Measurements from ENCODE around the gene TNFAIP8.

Gene TNFAIP8

DNA sequence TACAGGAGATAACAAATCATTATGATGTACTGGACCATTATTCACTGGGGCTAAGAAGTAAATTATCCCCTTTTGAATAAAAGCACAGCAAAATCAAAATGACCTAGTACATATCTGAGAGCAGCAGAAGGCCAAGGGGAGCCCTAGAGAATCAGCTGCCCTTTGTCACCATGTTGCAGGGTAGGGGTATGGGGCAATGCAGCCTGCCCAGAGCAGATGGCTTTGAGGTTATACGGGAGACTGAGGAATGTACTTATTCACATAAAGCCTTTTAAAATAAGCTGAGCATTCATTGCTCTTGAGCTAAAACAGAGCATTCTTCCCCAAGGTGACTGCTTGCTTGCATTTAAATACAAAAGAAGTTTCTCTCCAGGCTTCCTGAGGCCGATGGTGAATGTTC, 2.6 kb upstream of the TNFAIP8 start:
- no peak for FAIRE-seq

DNA sequence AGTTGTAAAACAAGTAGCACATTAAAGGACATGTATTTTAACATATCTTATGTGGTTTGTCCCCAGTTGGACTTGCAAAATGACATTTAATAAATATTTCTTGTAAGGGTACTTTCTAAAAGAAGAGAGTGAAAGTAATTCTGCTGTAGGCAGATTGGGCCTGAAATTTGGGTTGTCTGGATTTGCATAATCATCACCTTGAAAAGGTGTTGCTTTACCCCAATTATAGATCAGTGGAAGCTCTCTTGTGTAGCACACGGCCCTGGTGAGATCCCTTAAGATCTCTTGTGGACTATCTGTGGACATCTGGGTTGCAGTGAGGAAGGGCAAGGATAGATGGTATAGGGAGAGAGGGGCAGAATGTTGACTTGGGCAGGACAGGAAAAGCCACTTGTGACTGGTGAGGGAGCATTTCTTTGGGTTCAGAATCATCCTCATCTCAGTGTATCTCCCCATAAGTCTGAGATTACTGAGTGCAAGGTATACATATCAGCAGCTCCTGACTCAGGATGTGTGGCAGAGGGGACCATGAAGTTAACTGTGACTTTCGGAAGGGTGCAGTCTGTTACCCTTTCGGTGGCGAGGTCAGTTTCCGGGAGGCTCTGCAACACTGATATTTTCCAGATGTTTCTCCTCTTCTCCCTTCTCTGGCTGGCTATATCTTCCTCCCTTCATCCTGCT, 2.0 kb upstream of the TNFAIP8 start:
- FAIRE-seq = no peak

DNA sequence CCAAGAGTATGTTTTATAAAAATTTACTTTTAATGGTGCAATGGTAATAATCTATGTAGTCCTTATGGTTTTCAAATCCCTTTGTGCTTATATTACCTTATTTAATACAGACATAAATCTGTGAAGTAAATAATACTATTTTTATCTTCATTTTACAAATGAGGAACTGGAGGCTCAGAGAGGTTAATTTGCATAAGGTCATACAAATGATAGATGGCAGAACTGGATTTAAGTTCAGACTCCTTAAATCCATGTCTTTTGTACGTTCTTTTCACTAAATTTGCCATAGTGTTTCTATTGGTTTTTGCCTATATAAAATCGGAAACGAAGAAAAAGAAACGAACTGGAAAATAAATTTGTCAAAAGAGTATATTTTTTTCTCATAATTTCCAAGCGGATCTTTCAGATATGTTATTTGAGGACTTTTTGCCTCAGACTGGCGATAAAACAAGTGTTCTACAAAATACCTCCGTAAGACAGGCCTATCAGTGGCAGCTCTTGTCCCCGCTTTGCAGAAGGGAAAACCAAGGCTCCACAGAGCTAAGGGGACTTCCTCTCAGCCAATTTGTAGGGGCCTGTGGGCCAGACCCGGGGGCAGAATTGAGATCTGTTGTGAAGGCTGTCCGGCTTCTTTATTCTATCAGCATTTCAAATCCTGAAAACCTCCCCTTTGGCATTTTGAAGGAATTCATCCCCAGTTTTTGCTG, 1.1 kb upstream of the TNFAIP8 start:
- FAIRE-seq = no peak

DNA sequence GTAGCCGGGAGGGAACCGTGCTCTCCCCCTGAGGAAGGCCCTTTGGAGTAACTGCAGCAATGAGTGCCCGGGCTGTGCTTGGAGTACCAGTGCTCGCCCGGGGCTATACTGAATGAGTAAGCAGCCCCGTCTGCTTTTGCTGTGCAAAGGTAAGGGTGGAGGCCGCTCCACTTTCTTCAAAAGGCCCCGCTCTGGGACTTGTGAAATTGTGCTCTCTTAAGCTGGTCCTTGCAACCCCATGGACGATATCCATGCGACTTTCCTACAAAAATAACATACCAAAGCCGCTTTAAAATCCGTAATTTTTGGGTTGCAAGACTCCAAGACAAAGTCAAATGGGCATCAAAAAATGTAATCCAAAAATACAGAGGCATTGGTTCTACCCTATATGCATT, 578 bp upstream of the TNFAIP8 start:
- no peak for FAIRE-seq

DNA sequence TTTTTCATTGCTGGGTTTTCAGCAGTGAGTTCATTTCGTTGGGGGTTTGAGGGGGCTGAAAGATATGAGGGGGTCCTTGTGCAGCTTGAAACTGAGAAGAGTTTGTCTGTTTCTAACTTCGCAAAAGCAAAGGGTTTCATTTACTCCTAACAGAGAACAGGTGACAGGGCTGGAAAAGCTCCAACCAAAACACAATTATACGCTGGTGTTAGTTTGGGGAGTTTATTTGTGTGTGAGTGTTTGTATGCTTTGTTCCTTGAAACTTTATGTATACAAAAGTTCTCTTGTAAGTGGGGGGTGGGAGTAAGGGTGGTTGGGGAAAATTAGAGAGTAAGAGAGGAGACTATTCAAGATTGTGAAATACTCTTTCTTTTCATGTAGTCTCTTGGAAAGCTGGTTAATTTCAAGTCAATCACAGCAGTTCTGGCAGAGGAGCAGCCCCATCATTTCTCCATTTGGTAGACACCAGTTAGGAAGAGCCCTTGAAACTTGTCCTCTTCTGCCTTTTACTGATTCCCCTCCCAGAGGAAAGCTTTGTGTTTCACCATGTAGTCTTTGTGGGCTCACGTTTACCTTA, 881 bp downstream of the TNFAIP8 start:
- no peak for FAIRE-seq

DNA sequence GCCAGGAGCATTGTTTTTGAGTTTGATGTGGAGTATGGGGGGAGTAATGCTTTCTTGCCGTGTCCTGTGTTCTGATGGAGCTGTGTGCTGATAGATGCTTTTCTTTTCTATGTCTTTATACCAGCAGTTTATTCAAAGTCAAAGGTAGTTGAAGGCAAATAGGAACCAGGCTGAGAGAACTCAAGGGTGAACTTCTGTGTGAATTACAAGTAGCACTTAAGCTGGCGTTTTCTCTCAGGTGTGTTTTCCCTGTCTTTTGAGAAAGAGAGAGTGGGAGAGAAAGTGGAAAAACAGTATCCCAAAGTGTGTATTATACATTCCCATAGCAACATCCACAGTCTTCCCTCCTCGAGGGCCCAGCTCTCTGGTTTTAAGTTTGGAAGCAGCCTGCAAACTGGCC, 1.5 kb downstream of the TNFAIP8 start:
- FAIRE-seq = no peak

DNA sequence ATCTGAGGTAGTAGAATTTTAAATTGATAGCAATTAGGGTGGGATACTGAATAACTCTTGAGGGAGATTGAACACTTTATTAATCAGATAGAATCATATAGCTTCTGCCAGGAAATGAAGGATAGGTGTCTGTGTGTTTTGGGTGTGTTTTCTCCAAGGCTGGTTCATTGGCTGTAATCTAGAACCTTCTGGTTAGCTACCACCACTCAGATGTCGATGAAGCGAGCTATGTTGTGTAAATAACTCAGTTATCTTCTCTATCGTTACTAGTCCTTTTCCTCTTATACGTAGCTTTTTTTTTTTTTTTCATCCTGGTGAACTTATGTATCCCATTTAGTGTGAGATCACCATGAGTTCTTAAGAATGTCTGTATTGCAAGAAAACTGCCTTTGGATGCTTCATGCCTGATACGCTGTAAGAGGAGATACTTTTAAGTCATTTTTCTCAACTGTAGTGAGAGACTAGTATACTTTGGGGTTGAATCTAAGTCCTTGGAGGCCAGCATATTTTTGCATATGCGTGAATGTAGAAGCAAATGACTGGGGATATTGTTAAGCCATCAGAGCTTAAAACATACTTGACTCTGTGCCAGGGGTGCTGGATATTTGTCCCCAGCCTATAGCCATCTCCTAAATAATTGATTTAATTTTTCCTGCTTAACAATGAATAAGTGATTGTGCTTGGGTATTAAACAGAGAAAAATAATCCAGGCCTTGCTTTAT, 2.1 kb downstream of the TNFAIP8 start:
- FAIRE-seq = no peak

DNA sequence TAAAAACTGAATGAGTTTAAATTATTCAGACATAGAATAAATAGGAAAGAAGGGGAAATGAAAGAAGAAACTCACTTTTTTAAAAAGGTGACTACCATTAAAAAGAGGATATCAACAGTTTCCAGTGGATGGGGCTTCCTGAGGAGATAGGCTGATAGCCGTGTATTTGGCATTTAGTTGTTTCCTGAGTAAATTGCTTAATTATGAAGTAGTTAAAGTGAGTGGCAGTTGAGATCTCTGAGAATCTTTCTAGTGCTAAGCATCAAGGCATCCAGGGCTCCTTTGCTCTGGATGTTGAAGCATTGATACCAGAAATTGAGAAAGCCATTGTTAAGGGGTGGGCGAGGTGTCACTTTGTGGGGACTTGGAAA, 2.7 kb downstream of the TNFAIP8 start:
- no peak for FAIRE-seq

DNA sequence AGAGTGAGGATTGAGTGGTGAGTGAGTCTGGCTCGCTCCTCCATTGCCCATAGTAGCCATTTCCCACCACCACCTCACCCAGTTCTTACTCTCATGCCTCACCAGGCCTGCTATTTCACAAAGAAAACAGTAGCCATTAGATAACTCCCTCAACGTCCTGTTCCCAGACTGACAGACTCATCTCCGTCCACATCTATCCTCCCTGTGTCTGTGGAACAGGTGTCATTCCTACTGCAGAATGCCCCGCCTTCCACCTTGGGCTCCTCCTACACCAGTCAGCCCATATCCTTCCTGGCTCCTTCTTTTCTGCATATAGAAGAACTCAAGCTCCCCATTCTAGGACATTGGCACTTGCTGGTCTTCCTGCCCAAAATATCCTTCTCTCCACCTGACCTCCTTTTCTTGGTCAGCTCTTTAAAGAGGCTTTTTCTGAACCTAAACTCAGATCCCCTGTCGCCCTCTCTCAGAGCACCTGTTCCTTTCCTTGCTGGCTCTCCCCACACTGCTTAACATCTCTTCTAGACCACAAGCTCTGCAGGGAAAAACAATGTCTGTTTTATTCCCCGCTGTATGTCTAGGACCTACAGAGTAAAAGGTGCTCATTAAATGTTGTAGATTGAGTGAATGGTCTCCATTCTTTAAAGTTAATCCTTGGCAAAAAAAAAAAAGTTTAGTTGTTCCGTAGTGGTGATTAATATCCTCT, 3.2 kb downstream of the TNFAIP8 start:
- no peak for FAIRE-seq

DNA sequence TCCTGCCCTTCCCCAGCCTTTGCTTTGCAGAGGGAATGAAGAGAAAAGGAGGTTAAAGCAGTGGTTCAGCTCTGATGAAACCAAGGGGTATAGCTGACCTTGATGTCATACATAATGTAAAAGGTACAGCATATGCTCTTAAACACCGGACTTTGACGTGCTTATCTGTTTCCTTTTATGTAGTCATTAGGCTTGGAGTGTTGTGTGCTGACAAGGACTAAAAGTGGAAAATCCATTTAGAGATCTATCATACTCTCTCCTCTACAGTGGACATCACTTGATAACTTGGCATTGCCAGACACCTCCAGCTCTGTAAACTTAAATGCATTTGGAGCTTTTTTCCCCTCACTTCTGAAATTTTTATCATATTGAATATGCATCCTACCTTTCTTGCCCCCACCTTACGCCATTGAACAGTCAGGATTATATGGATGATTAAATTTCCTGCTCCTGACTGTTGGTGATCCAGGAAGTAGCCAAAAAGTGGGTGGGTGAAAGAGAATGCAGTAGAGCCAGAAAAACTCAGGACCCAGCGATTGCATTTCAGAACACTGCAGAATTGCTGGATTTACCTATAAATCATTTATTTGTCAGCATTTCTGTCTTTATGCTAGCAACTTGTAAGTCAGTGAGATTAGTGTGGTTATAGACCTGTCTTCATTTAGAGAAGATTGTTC, 4.1 kb downstream of the TNFAIP8 start:
- FAIRE-seq = no peak

DNA sequence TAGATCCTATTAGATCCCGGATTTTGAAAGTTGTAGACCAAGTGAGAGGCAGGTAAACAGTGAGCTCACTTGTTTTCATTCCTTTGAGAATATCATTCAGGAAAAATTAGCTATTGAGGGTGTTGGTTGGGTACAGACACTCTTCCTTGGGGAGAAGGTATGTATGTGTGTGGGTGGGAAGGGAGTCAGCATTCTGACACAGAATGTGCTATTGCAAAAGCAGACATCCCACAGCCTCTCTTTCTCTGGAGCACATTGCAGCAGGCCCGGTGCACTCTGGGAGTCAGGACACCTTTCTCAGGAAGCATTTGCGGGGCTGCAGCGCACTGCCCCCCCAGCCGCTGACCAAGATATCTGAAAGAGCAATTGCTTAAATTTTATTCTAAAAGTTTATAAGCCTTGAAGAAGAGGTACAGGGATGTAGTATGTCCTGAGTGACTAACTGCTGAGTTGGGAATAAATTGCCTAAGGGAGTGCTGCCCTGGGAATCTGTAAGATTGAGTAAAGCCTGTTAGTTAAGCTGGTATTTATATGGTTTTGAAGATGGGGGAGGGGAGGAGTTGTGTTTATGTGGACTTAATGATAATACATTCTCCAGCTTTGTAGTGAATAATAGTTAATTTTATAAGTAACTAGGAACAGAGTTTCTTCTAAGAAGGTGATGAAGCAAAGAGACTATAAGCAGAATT, 5.2 kb downstream of the TNFAIP8 start:
- FAIRE-seq = no peak

DNA sequence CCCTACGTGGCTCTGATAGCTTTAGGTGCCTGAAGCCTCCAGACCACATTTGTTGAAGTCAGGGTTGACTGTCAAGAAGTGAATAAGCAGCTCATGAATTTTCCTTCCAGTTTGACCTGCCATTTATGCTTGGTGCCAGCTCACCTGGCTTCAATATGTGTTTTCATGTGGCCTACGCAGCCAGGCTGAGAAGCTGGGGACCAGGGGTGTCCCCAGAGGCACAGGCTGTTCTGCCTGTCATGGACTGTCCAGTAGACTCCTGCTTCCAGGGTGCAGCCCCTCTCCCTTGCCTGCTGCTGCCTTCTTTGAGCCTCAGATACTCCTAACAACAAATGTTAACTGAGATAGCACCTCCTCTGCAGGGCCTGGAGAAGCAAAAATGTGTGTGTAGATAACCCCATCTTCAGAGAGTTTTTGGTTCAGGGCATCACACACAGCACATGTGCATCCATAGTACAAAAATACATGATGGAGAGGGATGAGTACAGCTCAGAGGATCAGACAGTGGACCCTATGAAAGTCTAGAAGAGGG, 5.8 kb downstream of the TNFAIP8 start:
- FAIRE-seq = no peak

DNA sequence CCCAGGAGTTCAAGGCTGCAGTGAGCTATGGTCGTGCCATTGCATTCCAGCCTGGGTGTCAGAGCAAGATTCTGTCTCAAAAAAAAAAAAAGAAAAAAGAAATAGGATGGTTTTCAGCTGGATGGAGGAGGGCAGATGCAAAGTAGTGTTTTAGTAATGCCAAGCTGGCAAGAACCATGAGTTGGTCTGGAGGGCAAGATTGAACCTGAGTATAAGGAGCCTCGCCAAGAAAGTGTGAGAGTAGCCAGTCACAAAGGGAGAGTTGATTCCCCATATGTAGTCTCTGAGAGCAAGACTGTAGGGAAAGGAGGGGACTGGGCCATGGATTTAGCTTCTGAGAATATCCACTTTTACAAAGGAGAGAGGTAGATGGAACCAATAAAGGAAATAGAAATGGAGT, 6.9 kb downstream of the TNFAIP8 start:
- no peak for FAIRE-seq

DNA sequence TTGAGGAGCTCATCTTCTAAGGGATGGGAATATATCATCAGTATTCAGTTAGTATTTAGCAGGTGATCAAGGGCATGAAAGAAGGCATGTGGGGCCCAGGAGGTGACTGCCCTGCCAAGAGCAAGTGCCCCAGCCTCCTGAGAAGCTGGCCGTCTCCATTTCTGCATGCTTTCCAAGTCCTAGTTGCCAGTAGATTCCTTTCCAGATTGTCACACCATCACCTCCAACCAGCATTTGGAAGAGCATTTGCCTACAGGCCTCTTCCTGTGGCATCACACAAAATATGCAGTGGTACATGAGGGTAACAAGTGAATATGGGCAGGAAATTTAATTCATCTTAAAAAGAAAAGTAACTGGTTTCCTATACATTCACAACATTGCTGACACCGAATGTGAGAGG, 7.5 kb downstream of the TNFAIP8 start:
- no peak for FAIRE-seq

DNA sequence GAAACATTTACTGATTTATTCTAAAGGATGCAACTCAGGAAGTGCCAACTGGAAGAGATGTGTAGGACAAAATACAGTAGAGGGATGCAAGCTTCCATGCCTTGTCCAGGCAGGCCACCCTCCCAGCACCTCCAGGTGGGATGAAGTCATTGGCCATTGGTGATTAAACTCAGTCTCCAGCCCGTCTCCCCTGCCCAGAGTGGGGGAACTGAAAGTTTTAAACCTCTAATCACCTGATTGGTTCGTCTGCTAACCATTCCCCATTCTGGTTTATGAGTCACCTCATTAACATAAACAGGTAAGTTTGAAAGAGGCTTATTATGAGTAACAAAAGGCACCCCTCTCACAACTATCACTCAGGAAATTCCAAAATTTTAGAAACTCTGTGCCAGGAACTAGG, 8.1 kb downstream of the TNFAIP8 start:
- FAIRE-seq = no peak

DNA sequence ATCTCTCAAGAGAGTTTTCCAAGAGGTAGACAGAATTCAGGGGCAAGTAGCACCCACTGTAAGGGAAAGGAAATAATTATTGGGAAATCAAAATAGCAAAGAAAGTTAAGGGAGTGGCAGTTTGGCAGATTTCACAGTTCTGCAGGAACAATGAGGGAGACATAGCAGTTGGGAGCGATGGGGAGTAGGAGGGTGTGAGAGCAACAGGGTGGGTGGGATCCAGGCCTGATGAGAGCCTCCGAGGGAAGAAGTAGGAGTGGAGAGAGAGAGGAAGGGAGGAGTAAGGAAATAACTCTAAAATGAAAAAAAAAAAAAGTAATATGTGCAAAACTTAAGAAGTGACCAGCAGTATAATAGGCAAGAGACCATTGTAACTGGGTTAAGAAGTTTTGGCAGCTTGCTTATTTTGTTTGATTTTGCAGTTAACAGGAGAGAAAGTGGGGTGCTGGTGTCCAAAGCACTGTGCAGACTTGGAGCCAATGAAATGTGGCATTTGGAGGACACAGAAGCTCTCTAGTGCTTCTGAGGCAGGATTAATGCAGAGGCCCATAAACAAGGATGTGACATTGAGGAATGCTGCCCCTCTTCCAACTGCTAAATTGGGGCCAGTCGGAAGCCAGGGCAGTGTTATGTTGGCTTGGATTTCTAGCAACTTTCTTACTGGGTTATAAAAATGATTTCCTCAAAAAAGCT, 10.2 kb downstream of the TNFAIP8 start:
- no peak for FAIRE-seq

DNA sequence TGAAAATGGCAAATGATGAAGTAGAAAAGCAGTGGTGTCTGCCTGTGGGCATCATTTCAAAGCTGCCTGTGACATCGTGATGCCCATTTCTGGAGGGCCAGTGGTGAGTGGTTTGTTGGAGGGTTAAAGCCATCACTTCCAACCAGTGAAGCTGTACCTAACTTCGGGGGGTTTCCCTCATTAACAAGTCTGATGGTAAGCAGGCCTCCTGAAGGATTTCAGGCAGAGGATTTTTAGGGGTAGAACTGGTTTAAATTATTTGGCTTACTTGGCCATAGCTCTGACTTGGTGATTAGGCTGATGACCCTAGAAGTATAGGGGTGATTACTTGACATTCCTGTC, 10.7 kb downstream of the TNFAIP8 start:
- FAIRE-seq = no peak

DNA sequence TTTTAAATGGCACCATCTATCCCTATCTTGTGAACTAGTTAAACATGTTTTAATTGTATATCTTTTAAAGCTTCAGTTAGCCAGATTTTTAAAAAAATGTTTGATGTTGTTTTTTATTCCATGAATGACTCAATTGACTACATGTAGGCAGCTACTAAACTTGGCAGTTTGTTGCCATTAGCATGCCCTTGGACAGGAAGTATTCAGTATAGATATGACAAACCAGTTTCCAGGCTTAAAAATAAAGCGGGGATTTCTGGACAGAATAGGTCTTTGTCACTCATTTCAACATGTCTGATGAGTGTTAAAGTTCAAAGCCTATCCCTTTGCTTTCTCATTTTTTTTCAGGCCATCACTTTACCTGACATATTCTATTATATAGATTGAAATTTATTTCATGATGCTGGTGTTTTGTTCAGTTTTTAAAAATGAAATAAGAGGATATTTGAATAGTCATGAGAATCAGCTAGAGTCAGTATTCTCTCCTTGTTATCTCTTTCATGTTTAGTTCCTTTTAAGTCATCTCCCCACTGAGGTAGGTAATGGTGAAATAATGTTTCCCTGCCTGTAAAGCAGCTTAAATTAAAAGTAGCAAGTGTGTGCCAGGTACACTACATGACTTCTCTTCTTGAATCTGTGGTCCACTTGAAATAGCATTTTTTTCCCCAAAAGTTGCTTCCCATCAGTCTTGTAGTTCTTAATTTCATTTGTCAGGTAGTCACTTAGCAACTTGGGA, 11.9 kb downstream of the TNFAIP8 start:
- FAIRE-seq = no peak

DNA sequence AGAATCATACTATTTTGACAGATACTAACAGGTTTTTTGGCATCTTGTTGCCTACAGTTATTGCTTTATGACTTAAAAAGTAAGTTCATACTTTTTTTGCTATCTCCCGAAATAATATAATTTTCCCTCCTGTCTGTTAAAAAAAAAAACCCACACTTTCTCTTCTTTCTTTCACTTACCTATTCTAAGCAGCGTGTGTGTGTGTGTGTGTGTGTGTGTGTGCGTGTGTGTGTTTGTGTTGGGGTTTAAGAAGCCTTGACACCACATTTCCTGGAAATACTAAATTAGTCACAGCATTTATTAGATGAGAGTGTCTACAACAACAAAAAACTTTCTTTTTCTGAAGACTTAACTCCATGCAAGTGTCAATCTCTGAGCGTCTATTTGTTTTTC, 12.4 kb downstream of the TNFAIP8 start:
- FAIRE-seq = no peak

DNA sequence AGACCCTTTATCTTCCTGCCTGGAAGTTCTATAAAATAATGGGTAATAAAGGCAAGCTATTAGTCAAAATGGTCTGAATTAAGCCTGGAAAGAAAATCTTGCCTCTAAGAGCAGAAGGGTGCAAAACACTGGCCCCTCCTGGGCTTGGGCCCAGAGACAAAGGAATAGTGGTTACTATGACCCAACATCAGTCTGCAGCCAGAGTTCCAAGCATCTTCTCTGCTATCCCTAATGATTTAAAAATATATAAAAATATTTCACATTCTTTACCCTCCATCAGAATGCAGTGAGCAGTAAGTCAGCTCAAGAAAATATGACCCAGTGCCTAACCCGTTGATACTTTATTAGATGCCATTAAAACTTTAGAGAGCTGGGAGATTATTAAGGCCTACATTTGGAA, 14.7 kb downstream of the TNFAIP8 start:
- FAIRE-seq = no peak

DNA sequence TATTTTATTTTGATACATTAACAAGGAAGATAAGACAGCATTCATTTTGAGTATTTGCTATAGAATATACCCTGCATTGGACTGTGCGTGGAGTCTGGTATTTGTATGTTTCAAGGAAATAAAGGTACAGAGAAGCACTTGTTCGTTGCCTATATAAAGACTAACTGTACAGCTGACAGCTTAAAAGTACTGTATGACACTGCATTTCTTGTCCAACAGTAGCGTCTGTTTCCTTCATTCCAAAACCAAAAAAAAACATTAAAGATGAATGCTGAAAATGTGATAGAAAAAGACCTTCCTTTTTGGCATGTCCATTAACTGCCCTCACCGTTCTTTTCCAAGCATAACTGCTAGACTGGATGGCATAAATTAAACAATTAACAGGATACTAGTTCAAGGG, 15.3 kb downstream of the TNFAIP8 start:
- no peak for FAIRE-seq
